HG03175 (cell line): ENCODE results near the gene RAD51B.

Source experiments
- ATAC-seq: cut with Tn5 transposase; IDR thresholded peaks from one replicate; pipeline ENCODE4 v1.9.1; 2021; ENCODE audit warnings: mild to moderate bottlenecking, moderate library complexity; ENCODE audit not compliant: unreplicated experiment

The RAD51B gene

GRCh38 chr14:68394118-68394763 is 574.7 kb downstream of the RAD51B start:
- ATAC-seq = no peak

DNA sequence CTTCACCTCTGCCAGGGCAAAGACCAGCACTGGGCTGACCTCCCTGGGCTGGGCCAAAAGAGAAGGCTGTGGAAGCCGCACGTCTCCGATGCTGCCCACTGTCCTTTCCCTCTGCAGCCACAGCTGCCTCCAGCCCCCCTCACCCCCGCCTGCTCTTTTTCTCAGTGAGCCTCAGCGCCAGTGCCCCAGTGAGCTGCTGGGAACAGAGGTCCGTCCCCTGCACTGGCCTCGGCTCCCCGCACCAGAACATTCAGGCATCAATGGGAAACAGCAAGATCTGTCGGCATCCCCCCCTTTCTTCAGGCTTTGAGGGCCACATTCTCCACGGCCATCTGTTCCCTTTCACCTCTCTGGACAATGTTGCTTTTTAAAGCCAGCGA is 575.2 kb downstream of the RAD51B start:
- no peak for ATAC-seq

DNA sequence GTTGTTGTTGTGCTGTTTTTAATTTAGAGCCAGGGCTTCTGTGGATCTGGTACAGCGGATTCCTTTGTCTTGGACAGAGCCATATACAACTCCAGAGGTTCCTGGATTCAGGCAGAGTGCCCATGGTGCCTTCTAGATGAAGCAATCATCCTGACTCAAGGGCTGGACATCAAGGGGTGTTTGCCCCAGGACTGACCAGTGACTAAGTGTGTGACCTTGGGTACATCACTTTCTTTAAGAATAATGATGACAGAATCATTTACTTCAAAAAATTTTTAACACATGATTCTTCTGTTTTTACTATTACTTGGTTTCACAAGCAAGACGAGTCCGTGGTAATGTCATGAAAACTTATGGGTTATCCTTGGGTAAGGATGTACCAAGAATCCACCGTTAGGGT is 576.0 kb downstream of the RAD51B start:
- ATAC-seq = no peak

- no peak for ATAC-seq
Observed at GRCh38 chr14:68396461-68396860, 576.9 kb downstream of the RAD51B start.

DNA sequence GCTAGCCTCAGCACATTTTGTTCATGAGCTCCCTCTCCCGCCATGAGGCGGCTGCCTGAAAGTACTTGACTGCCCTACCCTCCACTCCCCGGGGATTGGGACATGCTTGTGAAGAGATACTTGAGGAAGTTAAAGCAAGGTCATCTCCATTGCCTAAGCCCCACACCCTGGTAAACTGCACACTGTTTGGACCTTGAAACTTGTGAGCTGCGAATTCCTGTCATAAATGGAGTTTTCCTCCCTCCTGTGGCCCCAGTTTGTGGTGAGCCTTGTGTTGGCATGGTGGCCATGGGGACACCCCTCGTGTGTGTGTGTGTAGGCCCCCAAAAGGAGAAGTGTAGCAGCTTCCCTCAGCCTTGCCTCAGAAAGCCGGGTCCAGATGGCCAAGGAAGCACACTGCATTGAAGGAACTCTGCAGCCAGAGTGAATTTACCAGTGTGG is 577.8 kb downstream of the RAD51B start:
- no peak for ATAC-seq

DNA sequence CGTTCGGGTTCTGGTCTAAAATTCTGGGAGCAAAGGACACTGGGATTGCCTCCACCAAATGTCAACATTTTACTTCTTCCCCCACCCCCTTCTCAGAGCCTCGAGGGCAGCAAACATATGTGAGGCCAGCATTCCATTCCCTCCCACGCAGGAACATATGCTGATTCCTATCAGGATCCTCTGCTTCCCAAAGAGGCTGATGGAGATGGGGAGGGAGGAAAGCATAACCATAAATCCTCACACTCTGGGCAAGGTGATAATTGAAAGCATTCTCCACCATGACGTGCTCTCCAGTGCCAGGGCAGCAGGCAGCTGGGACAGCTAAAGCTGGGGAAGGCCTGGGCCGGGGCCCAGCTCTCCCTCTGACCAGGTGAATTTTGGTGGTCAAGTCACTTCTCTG is 578.2 kb downstream of the RAD51B start:
- no peak for ATAC-seq

- no peak for ATAC-seq
Observed at GRCh38 chr14:68398370-68398769, 578.8 kb downstream of the RAD51B start.

DNA sequence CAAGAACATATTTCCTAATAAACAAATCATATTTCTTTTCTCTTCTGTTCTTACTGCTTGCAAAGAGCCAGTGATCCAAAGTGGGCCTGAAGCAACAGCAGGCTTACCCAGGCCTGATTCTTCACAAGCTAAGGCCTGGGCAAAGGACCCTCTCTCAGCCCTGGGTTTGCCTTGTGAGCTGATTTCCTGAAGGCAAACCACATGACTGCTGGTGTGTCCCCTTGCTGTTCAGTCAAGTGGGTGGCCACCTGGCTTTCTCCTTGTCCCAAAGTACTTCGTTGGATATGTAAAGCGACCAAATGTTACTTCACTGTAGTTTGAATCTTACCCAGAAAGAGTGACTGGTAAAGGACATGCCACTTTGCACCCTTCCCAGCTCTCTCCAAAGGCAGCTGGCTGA is 580.4 kb downstream of the RAD51B start:
- ATAC-seq = no peak

DNA sequence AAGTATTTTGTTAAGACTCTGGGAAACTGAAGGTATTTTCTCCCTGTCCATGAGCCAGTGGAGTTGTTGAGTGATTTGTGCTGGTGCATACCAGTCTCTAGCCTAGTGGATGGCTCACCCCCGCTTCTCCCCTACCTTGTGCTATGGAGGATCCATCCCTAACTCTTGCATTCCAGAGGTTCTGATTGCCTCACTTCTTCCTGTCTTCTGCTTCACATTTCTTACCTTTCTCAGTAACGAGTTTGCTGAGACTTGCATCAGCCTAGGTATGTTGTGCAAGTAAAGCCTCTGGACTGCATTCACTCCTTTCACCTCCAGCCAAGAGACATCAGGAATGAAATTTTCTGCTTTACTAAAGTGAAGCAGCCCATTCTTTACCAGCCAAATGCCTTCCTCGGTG is 581.7 kb downstream of the RAD51B start:
- ATAC-seq = no peak

DNA sequence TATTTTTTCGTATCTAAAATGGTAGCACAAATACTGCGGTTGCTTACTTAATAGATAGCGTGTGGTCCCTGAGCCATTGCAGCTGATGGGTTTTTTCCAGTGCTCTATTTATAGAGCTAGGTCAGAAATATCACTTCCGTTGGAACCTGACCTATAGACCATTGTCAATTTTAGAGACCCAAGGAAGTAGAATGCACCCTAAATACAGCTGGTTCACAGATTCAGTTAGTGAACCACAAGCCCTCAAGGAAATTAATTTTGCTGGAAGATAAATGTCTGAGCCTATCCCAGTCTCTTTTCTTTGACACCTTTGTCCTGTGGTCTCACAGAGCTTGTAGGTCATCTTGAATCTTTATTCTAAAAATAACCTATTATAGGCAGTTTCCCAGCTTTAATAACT is 582.3 kb downstream of the RAD51B start:
- peak; percentile 85 for ATAC-seq

DNA sequence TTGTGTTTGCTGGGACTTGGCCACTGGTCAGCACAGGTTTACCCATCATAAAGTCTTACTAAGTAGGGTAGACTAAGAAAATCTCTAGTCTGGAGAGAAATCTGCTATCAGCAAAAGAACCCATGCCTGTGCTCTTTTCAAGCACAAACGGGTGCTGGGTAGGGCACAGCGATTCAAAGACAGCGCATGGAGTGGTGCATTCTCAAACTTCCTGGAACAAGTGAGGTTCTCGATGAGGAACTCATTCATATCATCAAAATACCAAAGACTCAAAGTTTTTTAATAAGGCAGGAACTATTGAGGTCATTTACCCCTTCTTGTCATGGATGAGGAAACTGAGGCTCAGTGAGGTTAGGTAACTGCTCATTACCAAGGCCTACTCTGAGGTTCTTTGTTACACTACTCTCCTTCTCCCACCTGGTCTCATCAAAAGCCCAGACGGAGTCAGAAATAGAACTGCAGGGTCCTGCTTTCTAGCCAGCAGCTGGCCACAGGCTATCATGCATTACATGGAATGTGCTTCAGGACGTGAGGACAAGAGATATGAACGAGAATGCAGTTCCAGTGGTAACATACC is 583.0 kb downstream of the RAD51B start:
- ATAC-seq = no peak

DNA sequence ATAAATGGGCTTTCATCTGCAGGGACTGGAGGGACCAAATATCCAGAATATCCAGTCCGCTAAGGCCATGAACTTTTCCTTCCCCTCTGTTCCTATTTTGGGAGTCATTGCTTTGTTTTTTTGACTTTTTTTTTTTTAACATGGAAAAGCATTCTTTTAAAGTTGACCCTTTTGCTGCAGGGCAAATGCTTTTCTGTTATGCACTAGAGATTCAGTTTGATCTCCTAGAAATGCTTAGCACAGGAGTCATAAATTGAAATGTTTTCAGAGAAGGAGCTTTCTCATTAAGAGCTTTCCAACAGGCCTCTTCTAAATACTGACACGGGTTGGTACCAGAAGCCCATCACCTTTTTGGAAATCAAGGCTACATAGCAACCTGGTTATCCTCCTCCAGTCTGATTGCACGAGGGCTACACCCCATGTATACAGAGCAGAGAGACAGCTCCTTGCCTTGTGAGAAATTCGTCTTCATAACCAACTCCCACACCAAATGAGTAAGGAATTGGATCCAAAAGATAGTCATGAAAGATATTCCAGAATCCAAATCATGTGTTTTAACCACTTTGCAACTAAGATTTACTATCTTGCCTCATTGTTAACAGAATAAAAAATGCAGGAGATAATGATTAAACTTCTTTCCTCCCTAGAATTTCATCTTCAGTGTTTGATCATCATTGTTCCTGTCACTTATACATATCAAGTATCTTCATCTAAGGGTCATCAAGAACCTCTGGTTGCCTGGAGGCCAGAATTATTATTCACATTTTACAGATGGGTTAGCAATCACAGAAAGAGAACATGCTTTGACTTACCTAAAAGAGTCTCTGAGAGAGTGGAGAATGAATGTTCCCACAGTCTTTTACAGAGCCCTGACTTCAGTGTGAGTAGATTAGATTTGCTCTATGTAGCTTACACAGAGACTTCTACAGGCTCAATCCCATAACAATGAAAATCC is 583.9 kb downstream of the RAD51B start:
- ATAC-seq = no peak

- ATAC-seq = no peak
Observed at GRCh38 chr14:68404146-68404527, 584.6 kb downstream of the RAD51B start.

- no peak for ATAC-seq
Observed at GRCh38 chr14:68404652-68405183, 585.1 kb downstream of the RAD51B start.

GRCh38 chr14:68405961-68406360 is 586.4 kb downstream of the RAD51B start:
- no peak for ATAC-seq

DNA sequence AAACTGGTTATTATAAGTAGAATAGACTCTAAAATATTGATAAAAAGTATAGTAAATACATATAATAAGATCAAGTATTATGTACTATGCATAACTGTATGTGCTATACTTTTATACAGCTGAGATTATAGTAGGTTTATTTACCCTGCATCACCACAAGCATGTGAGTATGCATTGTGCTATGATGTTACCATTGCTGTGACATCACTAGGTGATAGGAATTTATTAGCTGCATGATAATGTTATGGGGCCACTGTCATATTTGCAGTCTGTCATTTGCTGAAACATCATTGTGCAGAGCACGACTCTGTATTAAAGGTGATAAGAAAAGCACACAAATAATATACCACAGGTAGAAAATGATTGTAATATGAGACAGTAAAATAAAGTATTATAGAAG is 587.7 kb downstream of the RAD51B start:
- ATAC-seq = no peak

- no peak for ATAC-seq
Observed at GRCh38 chr14:68407825-68408224, 588.2 kb downstream of the RAD51B start.

DNA sequence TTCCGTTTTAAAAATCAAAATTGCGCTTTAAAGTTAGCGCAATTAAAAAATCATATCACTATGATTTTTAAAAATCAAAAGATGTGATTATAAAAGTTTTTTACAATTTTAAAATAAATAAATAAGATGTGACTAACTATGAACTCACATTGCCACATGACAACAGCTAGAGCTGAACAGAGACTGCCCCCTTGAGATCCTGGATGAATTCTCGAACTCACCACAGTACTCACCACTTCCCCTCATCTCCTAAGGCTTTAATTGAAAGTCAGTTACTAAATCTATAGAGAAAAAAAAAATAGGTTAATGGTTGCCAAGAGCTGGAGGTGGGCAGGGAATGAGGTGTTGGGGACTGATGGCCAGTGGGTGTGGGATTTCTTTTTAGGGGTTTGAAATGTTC is 589.1 kb downstream of the RAD51B start:
- ATAC-seq = no peak

DNA sequence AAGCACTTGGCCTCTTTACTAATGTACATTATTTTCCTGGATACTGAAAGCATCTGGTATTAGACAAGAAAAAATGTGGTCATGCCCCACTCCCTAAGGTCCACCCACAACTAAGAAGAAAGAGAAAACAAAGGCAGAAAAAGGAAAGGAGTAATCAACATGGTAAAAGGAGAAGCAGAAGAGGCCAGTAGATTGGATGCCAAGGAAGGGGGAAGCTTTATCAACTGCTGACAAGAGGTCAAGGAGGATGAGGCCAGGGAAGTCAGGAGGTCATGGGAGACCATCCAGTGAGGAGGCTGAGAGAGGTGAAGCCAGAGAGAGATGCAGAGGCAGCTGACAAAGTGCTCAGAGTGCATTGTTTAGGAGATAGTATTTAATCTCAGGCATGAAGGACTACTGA is 589.8 kb downstream of the RAD51B start:
- ATAC-seq = no peak

- ATAC-seq = no peak
Observed at GRCh38 chr14:68412505-68413465, 593.2 kb downstream of the RAD51B start.

DNA sequence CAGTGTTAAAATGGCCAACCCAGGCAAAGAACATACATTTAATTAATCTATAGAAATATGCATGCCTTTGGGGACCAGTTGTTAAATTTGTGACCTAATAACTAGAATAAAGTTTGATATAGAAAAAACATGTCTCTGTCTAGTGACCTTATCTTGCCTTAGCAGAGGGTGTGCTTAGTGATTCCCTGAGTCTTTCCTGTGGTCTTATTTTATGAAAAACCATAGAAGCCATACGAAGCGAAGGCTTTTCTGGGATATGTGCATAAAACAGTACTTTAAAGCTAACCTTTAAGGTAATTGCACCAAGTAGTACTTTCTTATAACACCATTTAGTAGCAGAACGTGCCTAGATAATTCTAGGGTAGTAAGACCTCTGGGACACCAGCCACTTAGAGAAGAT is 593.9 kb downstream of the RAD51B start:
- no peak for ATAC-seq
